RPMI8226 (cell line): Measurements from ENCODE around the gene ADCY3.
"Not testable (repeated sequence)": the region's sequence is repeated elsewhere in the genome, so short reads cannot be mapped to it uniquely, and the experiment has no call there.

Experiments used
- DNase-seq: peaks from one replicate; pipeline ENCODE4 v3.0.0-alpha.2; 2015

ADCY3 gene

DNA sequence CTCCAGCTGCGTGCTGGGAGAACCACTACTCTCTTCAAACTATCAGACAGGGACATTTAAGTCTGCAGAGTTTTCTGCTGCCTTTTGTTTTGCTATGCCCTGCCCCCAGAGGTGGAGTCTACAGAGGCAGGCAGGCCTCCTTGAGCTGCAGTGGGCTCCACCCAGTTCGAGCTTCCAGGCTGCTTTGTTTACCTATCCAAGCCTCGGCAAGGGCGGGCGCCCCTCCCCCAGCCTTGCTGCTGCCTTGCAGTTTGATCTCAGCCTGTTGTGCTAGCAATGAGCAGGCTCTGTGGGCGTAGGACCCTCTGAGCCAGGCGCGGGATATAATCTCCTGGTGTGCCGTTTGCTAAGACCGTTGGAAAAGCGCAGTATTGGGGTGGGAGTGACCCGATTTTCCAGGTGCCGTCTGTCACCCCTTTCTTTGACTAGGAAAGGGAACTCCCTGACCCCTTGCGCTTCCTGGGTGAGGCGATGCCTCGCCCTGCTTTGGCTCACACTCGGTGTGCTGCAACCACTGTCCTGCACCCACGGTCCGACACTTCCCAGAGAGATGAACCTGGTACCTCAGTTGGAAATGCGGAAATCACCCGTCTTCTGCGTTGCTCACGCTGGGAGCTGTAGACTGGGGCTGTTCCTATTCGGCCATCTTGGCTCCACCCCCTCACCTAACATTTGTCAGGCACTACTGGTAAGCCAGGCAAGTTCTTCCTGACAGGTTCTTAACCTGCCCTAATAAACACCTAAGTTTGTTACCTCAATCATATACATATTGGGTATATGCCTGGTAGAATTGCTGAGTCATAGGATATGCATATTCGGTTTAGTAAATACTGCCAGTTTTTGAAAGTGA, 114.0 kb downstream of the ADCY3 start:
- DNase-seq = not testable (repeated sequence)

DNA sequence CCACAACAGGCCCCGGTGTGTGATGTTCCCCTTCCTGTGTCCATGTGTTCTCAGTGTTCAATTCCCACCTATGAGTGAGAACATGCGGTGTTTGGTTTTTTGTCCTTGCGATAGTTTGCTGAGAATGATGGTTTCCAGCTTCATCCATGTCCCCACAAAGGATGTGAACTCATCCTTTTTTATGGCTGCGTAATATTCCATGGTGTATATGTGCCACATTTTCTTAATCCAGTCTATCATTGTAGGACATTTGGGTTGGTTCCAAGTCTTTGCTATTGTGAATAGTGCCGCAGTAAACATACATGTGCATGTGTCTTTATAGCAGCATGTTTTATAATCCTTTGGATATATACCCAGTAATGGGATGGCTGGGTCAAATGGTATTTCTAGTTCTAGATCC, 119.5 kb downstream of the ADCY3 start:
- not testable (repeated sequence) for DNase-seq

GRCh38 chr2:24797644-24798043, 122.4 kb downstream of the ADCY3 start:
- no peak for DNase-seq

GRCh38 chr2:24793761-24794435, 126.1 kb downstream of the ADCY3 start:
- DNase-seq = peak; percentile 20

DNA sequence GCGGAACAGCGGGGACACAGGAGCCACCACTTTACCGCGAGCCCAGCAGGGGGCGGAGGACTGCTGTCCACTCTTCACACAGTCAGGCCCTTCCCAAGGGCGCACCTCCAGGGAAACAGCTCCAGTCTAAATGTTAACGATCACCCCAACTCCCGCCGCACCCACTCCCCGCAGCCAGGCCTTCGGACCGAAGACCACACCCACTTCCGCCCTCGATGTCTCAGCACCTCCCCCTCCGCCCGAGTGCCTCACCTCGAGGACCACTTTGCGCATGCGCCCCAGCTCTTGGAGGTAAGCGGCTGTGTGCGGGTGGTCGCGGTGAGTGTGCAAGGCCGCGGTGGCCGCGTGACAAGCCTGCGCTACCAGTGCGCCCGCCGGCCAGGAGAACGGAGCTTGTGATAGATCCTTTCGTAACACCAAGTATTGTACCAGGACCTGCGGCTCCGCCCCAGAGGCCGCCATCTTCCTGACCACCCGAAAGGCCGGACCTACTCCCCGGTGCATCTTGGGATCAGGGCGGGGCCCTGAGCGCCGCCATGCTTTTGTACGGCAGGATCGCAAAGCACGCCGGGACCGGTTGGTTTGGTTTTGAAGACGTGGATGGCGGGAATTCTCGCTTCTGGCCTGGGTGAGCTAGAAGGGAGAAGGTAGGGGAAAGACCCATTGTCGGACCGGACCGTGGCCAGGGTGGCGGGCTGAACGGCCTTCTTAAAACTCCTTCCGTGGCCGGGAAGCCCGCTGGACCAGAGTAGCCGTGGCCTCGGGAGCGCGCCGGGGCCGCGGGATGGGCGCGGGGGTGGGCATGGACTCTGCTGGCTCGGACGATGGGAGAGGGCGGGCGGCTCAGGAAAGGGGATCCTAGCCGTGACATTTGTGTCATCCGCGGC, 126.9 kb downstream of the ADCY3 start, which contains the start of the genes CENPO and PTRHD1:
Gene CENPO, plus strand, starts transcription at position 552 of the 887 bp plus-strand sequence. CDS start 495 bp downstream, outside the sequence.
Gene PTRHD1, minus strand, starts transcription at position 518 of the 887 bp plus-strand sequence. Its CDS starts 14 bp downstream, at position 504.
- peak; percentile 97 for DNase-seq

GRCh38 chr2:24792542-24792873, 127.5 kb downstream of the ADCY3 start:
- no peak for DNase-seq

GRCh38 chr2:24791452-24791851, 128.6 kb downstream of the ADCY3 start:
- DNase-seq = no peak

DNA sequence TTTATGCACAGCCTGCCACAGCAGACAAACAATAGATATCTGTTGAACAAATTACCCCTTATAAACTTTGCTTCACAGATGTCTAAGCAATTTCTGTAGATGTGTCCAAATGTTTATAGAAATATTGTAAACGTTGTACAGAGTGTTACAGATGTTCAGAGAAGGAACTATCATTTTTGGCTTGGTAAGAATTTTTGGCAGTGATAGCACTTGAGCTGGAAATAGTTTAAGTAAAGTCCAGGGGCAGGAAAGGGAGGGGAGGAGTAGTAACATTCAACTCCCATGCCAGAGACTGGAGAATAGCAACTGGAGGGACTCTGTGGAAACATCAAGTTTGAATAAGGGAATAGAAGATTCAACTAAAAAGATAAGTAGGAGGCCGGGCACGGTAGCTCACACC, 131.2 kb downstream of the ADCY3 start:
- DNase-seq = no peak

GRCh38 chr2:24787532-24787931, 132.5 kb downstream of the ADCY3 start:
- no peak for DNase-seq

GRCh38 chr2:24785671-24786321, 134.2 kb downstream of the ADCY3 start:
- peak; percentile 21 for DNase-seq

DNA sequence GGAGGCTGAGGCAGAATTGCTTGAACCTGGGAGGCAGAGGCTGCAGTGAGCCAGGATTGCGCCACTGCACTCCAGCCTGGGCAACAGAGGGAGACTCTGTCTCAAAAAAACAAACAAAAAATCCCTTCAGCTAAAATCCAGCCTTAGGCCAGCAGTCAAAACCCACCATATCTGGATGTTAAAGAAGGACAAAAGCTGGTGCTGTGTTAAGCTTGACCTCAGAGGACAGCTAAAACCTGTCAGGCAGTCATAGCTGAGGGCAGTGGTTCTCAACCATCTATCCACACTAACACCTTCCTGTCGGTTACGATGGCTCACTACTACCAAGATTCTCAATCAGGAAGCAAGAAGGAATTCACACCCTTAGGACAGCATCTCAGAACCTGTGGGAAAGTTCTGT, 136.4 kb downstream of the ADCY3 start:
- no peak for DNase-seq

DNA sequence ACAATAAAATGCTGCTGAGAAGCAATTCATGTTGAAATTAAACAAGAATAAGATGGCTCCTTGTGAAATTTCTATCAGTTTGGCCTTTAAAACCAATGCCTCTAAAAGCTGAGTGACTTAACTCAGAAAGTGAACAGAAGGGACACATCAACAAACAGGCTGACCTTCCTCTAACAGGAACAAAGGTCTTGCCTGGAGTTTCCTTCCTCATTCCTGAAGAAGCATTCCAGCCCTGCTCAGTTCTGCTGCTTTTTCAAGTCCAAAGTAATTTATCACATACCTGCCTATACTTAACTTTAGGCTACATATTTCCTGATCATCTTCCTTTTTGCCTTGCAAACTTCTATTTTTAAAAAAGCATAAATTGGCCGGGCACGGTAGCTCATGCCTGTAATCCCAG, 140.9 kb downstream of the ADCY3 start:
- no peak for DNase-seq

GRCh38 chr2:24774373-24774772, 145.7 kb downstream of the ADCY3 start:
- DNase-seq = no peak

GRCh38 chr2:24771764-24772586, 148.1 kb downstream of the ADCY3 start:
- no peak for DNase-seq

DNA sequence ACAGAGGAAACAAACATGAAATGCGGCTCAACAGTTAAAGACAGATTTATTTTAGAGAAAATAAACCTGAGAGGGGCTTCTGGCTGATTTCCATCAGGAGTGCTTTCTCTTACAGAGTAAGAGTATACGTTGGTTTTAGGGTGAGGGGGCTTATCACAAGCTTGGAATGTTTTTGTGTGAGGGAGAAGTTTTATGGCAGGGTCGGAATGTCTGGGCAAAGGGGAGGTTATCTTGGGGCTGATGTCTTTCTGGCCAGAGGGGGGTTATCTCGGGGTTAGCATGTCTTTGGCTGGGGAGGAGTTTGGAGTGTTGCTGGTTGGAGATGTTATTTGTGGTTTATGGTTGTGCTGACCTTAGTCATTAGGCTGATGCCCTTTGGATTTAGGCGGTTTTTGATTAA, 149.0 kb downstream of the ADCY3 start:
- no peak for DNase-seq
